Tibial artery (tissue), 4 donors: ENCODE data around the gene EYS.

ENCODE experiments used
- DNase-seq, 2 donors: peaks; one replicate each; pipeline ENCODE4 v3.0.0-alpha.2; 2019
- H3K27ac ChIP-seq, 2 donors: fragments of 200-600 bp; sonication (generic) in 1 of 2; 1 replicate in 1 of 2; 2 replicates in 1 of 2; pipeline ENCODE4 v1.5.1; 2018 to 2019; ENCODE audit warnings: mild to moderate bottlenecking in 1 of 2
- H3K27me3 ChIP-seq, 2 donors: fragments of 200-600 bp; sonication (generic) in 1 of 2; one replicate each; pipeline versions ENCODE4 v1.5.1 to v1.6.0; 2016 to 2019
- H3K36me3 ChIP-seq, 3 donors: fragments of 200-600 bp; sonication (generic) in 2 of 3; one replicate each; pipeline ENCODE4 v1.5.1; 2016 to 2019; ENCODE audit warnings: mild to moderate bottlenecking in 2 of 3
- H3K4me1 ChIP-seq, 4 donors: fragments of 200-600 bp; sonication (generic) in 2 of 4; 1 replicate in 3 of 4; 2 replicates in 1 of 4; pipeline ENCODE4 v1.5.1; 2016 to 2019
- H3K4me3 ChIP-seq, 2 donors: fragments of 200-600 bp; sonication (generic) in 1 of 2; 1 replicate in 1 of 2; 2 replicates in 1 of 2; pipeline ENCODE4 v1.5.1; 2018 to 2019; ENCODE audit warnings: mild to moderate bottlenecking in 2 of 2
- H3K9me3 ChIP-seq, 3 donors: fragments of 200-600 bp; sonication (generic) in 1 of 3; one replicate each; pipeline ENCODE4 v1.5.1; 2016 to 2019
- CTCF ChIP-seq, 2 experiments: fragments of 200-600 bp in 1 of 2; fragments of 450-650 bp in 1 of 2; IDR thresholded peaks; one replicate each; pipeline ENCODE4 v1.5.1; 2017 to 2019; ENCODE audit warnings: antibody characterized with exemption in 2 of 2, mild to moderate bottlenecking in 1 of 2, moderate library complexity in 1 of 2
- intact Hi-C: fragments of 100-400 bp; cut with DNase I; formaldehyde crosslinking; loops from one replicate; pipeline ENCODE4 v1.15.0; 2023; ENCODE audit warnings: low total_unique reads

Gene EYS

GRCh38 chr6:64724091-64724490 is 982.9 kb downstream of the EYS start:
- intact Hi-C loops = no loop called here
- DNase-seq = no peak
- Histone ChIP-seq H3K4me3 (no peak overlapping the region), H3K36me3 (no peaks in the 10 kb centered on the region), H3K4me1 (no peaks in the 10 kb centered on the region), H3K27me3 (no peaks in the 10 kb centered on the region), H3K9me3 (peaks cover 0 to 5% (median 0%) of the 10 kb centered on the region in 3 donors), H3K27ac (no peak overlapping the region)
- no peak for TF ChIP-seq CTCF (IDR thresholded peaks at IDR 0.05)

GRCh38 chr6:64723327-64724058 is 983.5 kb downstream of the EYS start:
- Histone ChIP-seq H3K4me3 (no peak overlapping the region), H3K36me3 (no peaks in the 10 kb centered on the region), H3K4me1 (no peaks in the 10 kb centered on the region), H3K27me3 (no peaks in the 10 kb centered on the region), H3K27ac (no peak overlapping the region), H3K9me3 (no peaks in the 10 kb centered on the region)
- no peak for TF ChIP-seq CTCF (IDR thresholded peaks at IDR 0.05)
- DNase-seq = no peak
- intact Hi-C loops = no loop called here

- TF ChIP-seq CTCF (IDR thresholded peaks at IDR 0.05) = no peak
- H3K36me3 ChIP-seq = no peaks in the 10 kb centered on the region
- intact Hi-C loops = no loop called here
- no peak overlapping the region for H3K4me3 ChIP-seq
- no peaks in the 10 kb centered on the region for H3K27me3 ChIP-seq
- no peak for DNase-seq
- no peak overlapping the region for H3K27ac ChIP-seq
- no peaks in the 10 kb centered on the region for H3K9me3 ChIP-seq
- no peaks in the 10 kb centered on the region for H3K4me1 ChIP-seq
Observed at GRCh38 chr6:64721865-64722264, 985.2 kb downstream of the EYS start.

- Histone ChIP-seq H3K36me3 (no peaks in the 10 kb centered on the region), H3K27ac (no peak overlapping the region), H3K27me3 (no peaks in the 10 kb centered on the region), H3K4me1 (no peaks in the 10 kb centered on the region), H3K9me3 (no peaks in the 10 kb centered on the region), H3K4me3 (no peak overlapping the region)
- DNase-seq = no peak
- intact Hi-C loops = no loop called here
- TF ChIP-seq CTCF (IDR thresholded peaks at IDR 0.05) = no peak
Observed at GRCh38 chr6:64717281-64717680, 989.7 kb downstream of the EYS start.

- H3K27ac ChIP-seq = no peak overlapping the region
- no peaks in the 10 kb centered on the region for H3K9me3 ChIP-seq
- no peaks in the 10 kb centered on the region for H3K4me1 ChIP-seq
- intact Hi-C loops = no loop called here
- H3K4me3 ChIP-seq = no peak overlapping the region
- DNase-seq = no peak
- H3K27me3 ChIP-seq = no peaks in the 10 kb centered on the region
- no peaks in the 10 kb centered on the region for H3K36me3 ChIP-seq
- TF ChIP-seq CTCF (IDR thresholded peaks at IDR 0.05) = no peak
Observed at GRCh38 chr6:64715624-64716023, 991.4 kb downstream of the EYS start.

- Histone ChIP-seq H3K27ac (no peak overlapping the region), H3K36me3 (no peaks in the 10 kb centered on the region), H3K9me3 (no peaks in the 10 kb centered on the region), H3K4me1 (no peaks in the 10 kb centered on the region), H3K4me3 (no peak overlapping the region), H3K27me3 (no peaks in the 10 kb centered on the region)
- no peak for DNase-seq
- intact Hi-C loops = no loop called here
- no peak for TF ChIP-seq CTCF (IDR thresholded peaks at IDR 0.05)
Observed at GRCh38 chr6:64714073-64714472, 993.0 kb downstream of the EYS start.
